ENCODE results near the gene PREX1.

The PREX1 gene

DNA sequence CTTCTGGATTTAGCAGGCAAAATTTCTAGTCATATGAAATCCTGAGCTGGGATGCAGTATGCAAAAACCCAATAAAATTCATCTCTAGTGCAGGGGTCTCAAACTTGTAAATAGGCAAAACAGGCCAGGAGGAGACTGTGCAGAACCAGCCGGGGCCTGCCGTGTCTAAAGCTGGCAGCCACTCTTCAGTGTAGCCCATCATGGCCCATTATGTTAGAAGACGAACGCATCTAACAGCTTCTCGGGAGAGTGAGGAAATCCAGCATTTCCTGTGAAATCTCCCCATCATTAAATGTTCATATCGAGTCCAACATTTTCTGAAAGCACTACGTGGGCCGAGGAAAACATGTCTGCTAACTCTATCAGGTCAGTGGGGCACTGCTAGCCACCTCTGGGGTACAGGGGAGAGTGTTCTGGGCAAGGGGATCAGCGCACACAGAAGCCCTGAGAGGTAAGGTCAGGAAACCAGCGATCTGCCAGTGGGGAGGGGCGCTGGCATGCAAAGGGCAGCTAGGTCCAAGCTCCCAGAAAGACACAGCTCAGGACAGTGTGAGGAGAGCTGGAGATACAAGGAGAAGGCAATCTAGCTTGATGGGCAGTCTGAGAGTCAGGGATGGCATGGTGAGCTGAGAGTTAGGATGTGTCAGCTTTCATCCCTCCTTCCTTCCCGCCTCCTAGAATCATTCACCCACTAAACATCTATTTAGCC lies 144.2 kb downstream of the PREX1 start:
- no peak for DNase-seq (ENCODE audit: low read depth, low spot score)

DNA sequence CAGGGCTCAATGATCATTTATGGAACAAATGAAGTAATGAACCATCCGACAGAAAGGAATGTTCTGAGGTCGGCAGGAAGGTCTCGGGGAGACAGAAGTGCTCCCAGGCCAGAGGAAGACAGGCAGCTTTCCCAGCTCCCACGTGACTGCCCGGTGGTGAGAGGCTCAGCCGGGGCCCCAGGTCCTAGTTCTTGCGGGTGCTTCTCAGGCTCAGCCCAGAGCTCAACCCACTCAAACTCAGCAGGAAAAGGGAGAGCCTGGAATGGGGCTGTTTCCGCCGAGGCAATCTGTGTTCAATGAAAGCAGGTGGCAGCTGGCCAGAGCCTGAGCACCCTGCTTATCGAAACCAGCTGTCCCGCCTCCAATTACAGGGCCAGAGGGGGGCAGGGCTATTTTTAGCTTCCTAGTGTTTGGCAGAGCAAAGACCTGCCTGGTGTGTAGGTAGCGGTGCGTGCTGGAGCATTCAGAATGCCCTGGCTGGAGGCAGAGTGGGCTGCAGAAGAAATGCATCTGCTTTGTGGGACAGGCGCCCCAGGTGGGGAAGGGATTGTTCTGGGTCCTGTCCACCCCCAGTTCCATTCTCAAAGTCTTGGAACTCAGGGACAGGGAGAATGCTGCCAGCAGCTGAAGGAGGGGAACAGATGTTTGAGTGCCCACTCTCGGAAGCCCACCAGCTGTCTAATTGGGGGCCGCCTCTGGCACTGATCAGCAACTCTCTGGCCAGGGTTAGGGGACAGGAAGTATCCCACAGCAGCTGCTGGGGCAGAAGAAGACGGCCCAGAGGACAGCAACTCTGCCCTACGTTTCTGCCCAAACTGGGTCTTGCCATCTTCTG lies 145.1 kb downstream of the PREX1 start:
- peak; percentile 82 for DNase-seq (ENCODE audit: low read depth, low spot score)

- DNase-seq (ENCODE audit: low read depth, low spot score): no peak
Observed at GRCh38 chr20:48681873-48682426, 145.8 kb downstream of the PREX1 start.

- DNase-seq (ENCODE audit: low read depth, low spot score): no peak
Observed at GRCh38 chr20:48681201-48681872, 146.5 kb downstream of the PREX1 start.

DNA sequence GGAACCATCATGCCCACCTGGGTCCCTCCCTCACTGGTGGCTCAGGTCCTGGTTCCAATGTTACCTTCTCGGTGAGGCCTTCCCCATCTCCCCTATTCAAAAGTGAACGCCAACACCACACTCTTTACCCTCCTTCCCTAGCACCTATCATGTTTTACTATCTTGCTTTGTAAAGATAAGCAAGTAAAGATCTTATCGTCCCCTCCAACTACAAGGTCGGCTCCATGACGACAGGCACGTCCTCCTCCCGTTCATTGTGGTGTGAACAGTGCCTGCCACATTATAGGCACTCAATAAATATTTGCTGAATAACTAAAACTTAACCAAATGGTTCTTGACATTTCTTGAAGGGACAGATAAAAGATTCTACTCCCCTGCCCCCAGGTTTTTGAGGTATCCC lies 147.1 kb downstream of the PREX1 start:
- DNase-seq (ENCODE audit: low read depth, low spot score): no peak

DNA sequence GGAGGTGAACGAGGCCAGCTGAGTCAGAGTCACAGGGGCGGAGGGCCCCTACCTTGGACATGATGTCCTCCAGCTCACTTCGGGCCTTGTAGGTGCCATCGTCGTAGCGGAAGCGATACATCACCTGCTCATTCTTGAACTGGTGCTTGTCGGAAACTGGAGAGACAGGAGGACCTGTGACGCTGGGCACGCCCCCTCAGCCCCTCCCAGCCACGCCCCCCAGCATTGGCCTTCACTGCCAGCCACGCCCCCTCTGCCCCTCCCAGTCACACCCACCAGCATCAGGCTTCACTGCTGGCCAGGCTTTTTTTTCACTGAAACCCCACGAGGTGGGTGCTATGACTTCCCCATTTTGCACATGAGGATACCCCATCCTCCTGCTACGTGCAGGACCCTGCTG lies 148.2 kb downstream of the PREX1 start:
- DNase-seq (ENCODE audit: low read depth, low spot score): peak; percentile 53

- no peak for DNase-seq (ENCODE audit: low read depth, low spot score)
Observed at GRCh38 chr20:48679011-48679410, 148.8 kb downstream of the PREX1 start.

DNA sequence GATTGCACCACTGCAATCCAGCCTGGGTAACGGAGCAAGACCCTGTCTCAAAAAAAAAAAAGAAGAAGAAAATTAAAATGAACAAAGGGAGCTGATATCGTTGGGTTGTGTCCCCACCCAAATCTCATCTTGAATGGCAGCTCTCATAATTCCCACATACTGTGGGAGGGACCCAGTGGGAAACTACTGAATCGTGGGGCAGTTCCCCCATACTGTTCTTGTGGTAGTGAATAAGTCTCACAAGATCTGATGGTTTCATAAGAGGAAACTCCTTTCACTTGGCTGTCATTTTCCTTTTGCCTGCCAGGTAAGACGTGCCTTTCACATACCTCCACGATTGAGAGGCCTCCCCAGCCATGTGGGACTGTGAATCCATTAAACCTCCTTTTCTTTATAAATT lies 149.4 kb downstream of the PREX1 start:
- DNase-seq (ENCODE audit: low read depth, low spot score): no peak

DNA sequence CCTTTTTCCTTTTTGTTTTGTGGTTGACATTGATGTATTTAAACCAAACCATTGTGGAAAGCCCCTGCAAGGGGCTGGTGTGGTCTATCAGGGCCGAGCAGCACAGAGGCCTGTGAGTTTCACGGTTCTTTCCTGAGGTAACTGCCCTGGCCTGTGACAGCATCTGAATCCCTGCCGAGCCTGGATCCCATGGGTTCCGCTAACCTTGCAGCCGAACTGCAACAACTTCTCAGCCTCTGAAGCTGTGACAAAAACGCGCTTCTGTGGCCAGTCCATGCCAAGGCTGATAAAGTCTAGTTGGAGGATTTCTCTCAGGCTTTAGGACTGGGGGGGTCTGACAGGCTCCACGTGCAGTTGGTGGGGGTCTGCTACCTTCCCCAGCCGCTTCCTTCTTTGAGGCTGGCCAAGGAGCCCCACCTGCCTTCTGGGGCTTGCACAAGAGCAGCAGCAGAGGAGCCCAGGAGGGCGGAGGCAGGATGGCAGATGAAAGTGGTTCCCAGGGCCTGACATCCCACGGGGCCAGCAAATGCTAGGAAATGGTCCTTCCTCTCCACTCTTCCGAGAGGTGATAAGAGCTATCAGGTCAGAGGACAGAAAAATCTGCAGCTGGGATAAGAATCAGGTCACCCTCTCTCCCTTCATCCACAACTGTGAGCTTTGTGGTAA lies 150.9 kb downstream of the PREX1 start:
- no peak for DNase-seq (ENCODE audit: low read depth, low spot score)

- DNase-seq (ENCODE audit: low read depth, low spot score): no peak
Observed at GRCh38 chr20:48676125-48676524, 151.7 kb downstream of the PREX1 start.

DNA sequence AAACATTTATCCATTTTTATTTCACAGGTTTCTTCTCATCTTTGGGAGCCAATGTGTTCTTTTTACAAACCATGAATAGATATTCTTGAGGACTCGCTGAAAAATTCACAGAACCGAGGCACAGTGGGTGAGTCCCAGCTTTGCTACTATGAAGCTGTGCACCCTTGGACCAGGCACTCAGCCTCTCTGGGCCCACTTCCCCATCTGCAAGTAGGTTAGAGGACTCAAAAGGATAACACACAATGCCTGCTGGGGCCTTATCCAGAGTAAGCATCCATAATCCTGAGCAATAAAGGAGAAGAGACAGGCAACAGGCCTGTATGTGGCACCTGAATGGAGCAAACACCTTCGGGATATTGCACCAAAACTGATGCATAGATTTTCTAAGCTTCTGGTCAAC lies 153.3 kb downstream of the PREX1 start:
- DNase-seq (ENCODE audit: low read depth, low spot score): no peak

DNA sequence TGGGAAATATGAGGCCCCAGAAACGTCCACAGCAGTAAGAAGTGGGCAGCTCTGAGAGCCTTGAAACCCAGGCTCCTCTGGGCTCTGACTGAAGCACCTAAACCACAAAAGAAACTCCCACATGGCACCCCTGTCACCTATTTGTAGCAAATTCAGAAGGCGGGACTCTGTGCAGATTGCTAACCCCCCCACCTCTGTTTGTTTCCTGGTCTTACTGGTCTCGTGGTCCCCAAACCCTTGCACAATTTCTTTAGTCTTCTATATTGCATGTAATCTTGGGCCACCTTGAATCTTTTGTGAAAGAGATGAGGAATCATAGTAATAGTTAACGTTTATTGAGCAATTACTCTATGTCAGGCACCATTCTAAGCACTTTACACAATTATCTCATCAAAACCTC lies 154.3 kb downstream of the PREX1 start:
- DNase-seq (ENCODE audit: low read depth, low spot score): no peak

- DNase-seq (ENCODE audit: low read depth, low spot score): no peak
Observed at GRCh38 chr20:48672324-48672723, 155.5 kb downstream of the PREX1 start.

DNA sequence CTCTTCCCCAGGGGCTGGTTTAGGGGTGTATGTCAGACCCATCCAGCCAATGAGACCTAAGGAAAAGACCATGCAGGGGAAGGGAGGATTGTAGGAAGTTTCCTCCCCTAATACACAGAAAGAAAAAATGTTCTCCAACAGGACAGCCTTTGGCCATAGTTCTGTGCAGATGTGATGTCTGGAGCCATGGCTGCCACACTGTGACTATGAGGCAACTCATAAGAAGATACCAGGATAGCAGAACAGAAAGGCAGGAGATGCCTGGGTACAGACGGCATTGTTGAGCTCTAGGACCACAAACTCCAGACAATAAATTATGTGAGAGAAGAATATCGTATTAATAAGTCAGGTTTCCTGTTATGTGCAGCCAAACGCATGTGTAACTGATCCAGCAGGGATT lies 156.7 kb downstream of the PREX1 start:
- DNase-seq (ENCODE audit: low read depth, low spot score): no peak

DNA sequence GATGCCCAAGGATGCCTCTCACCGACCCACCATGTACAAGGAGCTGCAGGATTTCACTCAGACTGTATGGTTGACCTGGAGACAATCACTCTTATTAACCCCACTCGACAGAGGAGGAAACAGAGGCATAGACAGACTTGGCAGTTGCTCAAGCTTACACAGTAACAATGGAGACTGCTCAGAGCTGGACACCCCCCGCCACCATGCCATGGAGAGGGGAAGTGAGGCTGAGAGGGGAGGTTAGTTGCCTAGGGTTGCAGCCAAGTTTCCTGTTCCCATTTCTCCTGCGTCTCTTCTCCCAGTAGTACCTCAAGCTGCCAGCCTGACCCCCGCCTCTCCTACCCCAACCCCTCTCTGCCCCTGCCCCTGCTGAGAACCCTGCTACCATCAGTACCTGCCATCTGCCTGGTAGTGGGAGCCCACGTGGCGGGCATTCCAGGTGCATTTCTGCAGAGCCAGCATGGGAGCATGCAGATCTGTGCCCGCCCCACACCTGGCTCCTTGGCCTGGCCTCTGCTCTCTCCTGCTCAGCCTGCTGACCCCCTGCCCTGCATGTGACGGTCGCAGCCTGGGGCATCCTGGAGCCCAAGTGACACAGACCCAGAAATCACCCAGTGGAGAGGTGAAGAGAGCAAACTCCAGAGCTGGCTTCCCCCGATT lies 157.7 kb downstream of the PREX1 start:
- no peak for DNase-seq (ENCODE audit: low read depth, low spot score)

- DNase-seq (ENCODE audit: low read depth, low spot score): no peak
Observed at GRCh38 chr20:48668451-48668946, 159.3 kb downstream of the PREX1 start.

DNA sequence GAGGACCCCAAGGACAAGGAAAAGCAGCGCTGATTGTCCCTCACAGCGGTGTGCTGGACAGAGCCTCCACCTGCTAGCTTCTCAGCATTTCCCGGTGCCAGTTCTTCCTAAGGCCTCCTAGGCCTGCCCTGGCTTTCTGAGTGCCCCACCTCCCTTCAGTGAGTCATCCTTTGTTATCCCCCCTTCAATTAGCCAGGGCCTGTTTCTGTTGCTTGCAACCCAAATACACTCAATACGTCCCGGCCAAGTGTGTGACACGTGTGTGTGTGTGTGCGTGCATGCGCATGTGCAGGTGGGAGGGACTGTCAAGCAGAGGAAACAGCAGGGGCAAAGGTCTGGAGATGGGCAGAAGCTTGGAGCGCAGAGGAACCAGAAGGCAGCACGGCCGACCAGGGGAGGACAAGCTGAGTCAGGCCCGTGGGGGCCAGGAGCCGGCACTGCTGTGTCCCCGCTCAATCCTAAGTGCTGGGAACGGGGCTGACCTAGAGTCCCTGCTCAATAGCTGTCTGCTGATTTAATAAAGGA lies 159.8 kb downstream of the PREX1 start:
- no peak for DNase-seq (ENCODE audit: low read depth, low spot score)

DNA sequence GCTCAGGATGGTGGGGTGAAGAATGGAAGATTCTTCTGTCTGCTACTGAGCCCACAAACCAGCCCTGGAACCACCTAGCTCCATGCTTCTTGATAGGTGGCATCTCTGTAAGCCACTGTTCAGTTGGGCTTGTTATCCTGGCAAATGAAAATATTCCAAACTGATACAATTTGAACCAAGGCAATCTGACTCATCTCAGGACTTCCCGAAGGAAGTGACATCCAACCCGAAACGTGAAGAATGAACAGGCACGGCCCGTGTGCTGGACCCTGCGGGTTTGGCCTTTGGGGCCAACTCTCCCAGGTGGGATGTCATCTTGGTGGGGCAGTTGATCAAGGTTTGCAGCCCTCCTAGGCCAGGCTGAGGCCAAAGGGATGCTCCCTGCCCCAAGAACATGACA lies 160.3 kb downstream of the PREX1 start:
- no peak for DNase-seq (ENCODE audit: low read depth, low spot score)

DNA sequence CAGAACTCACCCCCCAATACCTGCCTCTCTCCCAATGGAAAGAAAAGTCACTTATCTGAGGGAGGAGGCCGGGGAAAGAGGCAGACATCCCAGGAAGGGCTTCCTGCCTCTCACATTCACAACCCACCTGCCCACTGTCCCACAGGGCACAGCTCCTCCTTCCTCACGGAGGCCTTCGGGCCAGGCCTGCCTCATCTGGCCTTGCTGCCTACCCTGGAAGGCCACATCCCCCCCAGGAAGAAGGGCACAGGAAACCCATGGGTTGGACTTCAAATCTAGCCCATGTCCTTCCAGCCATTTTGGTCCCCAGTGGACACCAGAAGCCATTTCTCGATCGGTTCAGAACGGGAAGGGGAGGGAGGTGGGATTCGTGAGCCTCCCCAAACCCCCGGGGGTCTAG lies 162.0 kb downstream of the PREX1 start:
- no peak for DNase-seq (ENCODE audit: low read depth, low spot score)

DNA sequence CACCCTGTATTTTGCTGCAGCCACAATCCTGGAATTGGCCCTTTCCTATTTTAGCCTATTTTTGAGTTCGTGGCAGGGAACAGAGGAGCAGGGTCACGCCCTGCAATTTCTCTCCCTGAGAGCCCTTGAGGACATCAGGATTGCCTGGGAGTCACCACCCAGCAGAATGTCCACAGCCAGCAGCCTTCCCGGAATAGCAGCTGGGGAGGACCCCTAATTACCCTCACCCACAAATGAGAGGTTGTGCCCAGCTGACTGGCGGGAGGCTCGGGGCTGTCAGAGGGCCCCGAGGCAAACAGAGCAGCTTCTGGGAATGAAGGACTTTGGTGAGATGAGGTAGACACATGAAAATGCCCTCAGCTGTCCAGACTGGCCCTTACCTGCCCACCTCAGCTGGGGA lies 165.1 kb downstream of the PREX1 start:
- no peak for DNase-seq (ENCODE audit: low read depth, low spot score)

All from ELF-1 (cell line).